ENCODE measurements around the gene WFIKKN2. TPM values are rescaled to one million over a fixed set of nuclear protein-coding genes. Genes with fewer than 3 reads are reported as not detected.

The WFIKKN2 gene
- total RNA-seq, 4 donors from 2014 or later, result 0.09 to 0.22 (median 0.20) TPM; not detected in 1

DNA sequence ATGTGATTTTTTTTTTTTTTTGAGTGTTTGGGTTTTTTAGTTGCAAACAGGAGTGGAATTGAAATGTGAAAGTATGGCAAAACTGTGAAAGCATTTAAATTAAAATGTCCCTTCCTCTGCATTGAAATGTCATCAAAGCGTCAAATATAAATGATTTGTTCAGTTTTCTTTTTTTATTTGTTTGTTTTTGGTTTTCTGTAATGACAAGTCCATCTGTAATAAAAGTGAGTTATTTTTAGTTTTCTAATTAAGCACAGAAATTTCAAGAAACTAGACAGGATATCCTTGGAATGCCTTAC lies 32.7 kb downstream of the WFIKKN2 start:
- no peak for ATAC-seq
- peak overlapping the region; percentile 67 to 94 (median 84) for H3K4me3 ChIP-seq
- H3K27ac ChIP-seq, result peak overlapping the region; percentile 98 to 100 (median 99)
- intact Hi-C loops (cut with DNase I; ENCODE audit: low total_unique reads), result loop anchor here (5.0 to 10.0 kb wide), 2 partner anchors 284 to 703 kb away; partner anchors contain the start of genes NME1 and SGCA
- peaks cover 34 to 46% of the 10 kb centered on the region in 2 donors for H3K4me1 ChIP-seq
- H3K27me3 ChIP-seq, result no peaks in the 10 kb centered on the region
- TF ChIP-seq POLR2A (IDR thresholded peaks at IDR 0.05), result no peak
- TF ChIP-seq, protein P1, sequence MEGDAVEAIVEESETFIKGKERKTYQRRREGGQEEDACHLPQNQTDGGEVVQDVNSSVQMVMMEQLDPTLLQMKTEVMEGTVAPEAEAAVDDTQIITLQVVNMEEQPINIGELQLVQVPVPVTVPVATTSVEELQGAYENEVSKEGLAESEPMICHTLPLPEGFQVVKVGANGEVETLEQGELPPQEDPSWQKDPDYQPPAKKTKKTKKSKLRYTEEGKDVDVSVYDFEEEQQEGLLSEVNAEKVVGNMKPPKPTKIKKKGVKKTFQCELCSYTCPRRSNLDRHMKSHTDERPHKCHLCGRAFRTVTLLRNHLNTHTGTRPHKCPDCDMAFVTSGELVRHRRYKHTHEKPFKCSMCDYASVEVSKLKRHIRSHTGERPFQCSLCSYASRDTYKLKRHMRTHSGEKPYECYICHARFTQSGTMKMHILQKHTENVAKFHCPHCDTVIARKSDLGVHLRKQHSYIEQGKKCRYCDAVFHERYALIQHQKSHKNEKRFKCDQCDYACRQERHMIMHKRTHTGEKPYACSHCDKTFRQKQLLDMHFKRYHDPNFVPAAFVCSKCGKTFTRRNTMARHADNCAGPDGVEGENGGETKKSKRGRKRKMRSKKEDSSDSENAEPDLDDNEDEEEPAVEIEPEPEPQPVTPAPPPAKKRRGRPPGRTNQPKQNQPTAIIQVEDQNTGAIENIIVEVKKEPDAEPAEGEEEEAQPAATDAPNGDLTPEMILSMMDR (IDR thresholded peaks at IDR 0.05 in 4 of 5, conservative IDR thresholded peaks at IDR 0.05 in 1 of 5), result no peak
- in situ Hi-C loops (cut with MboI; ENCODE audit: low sequenced_read_pairs in 4 of 4), result loop anchor here in 3 of 4 donors (10.0 to 25.0 kb wide), 2 partner anchors 247 to 294 kb away; partner anchors contain the start of genes NME1 (in 2 of the 3) and NME2 (in 2 of the 3)
- peaks cover 0 to 6% of the 10 kb centered on the region in 2 donors for H3K36me3 ChIP-seq
- DNase-seq, result no peak
- no peaks in the 10 kb centered on the region for H3K9me3 ChIP-seq

DNA sequence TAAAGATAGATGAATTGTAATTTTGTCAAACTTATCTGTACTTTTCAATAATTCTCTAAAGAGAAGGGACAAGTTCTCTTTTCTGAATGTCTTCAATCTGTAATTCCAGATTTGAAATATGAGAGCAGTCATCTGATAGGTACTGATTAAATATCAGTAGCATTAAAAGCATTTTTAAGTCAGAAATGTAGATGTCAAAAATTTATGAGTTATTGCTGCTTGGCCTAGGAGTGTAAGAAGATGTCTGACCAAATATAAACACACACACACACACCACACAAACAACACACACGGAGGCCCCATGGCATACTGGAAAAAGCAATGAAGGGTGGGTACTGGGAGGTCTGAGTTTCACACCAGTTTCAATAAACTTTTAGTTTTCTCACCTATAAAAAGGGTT lies 33.2 kb downstream of the WFIKKN2 start:
- Histone ChIP-seq H3K9me3 (no peaks in the 10 kb centered on the region), H3K4me1 (peaks cover 31 to 46% of the 10 kb centered on the region in 2 donors), H3K4me3 (peak overlapping the region in 3 of 4 donors; percentile 67 to 87 (median 82)), H3K27ac (peak overlapping the region; percentile 98 to 100 (median 99)), H3K27me3 (no peaks in the 10 kb centered on the region), H3K36me3 (peaks cover 0 to 1% of the 10 kb centered on the region in 2 donors)
- TF ChIP-seq POLR2A (IDR thresholded peaks at IDR 0.05), result no peak
- TF ChIP-seq, protein P1 (IDR thresholded peaks at IDR 0.05 in 4 of 5, conservative IDR thresholded peaks at IDR 0.05 in 1 of 5), result no peak
- in situ Hi-C loops (cut with MboI; ENCODE audit: low sequenced_read_pairs in 4 of 4), result loop anchor here in 3 of 4 donors (10.0 to 25.0 kb wide), 2 partner anchors 246 to 294 kb away; partner anchors contain the start of genes NME1 (in 2 of the 3) and NME2 (in 2 of the 3)
- DNase-seq (no peak), ATAC-seq (no peak)
- intact Hi-C loops (cut with DNase I; ENCODE audit: low total_unique reads), result loop anchor here (5.0 to 10.0 kb wide), 2 partner anchors 284 to 704 kb away; partner anchors contain the start of genes NME1 and SGCA

DNA sequence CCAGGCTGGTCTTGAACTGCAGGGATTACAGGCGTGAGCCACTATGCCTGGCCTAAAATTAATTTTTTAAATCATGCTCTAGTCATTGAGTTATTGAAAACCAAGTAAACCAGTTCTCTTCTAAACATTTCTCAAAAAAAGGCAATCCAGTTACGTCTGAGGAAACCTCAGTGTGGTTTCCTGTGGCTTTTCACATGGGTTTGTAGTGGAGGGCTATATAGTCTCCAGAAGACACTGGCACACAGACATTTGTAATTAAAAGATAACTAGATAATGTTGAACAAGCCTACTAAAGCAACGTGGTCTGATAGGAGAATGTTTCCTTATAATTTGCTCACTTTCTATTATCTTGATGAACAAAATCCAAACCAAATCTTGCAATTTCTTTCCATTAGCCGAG lies 36.0 kb downstream of the WFIKKN2 start:
- no peaks in the 10 kb centered on the region for H3K36me3 ChIP-seq
- ATAC-seq, result no peak
- intact Hi-C loops (cut with DNase I; ENCODE audit: low total_unique reads), result no loop called here
- H3K27me3 ChIP-seq, result no peaks in the 10 kb centered on the region
- H3K4me1 ChIP-seq, result peaks cover 30 to 32% of the 10 kb centered on the region in 2 donors
- H3K9me3 ChIP-seq, result no peaks in the 10 kb centered on the region
- peak overlapping the region; percentile 56 to 80 (median 78) for H3K27ac ChIP-seq
- DNase-seq, result no peak
- in situ Hi-C loops (cut with MboI; ENCODE audit: low sequenced_read_pairs in 4 of 4), result loop anchor here in 2 of 4 donors (25.0 kb wide), 1 partner anchor 291 kb away; the partner anchor contains the start of genes NME1 (in 2 of the 2) and NME2 (in 2 of the 2)
- H3K4me3 ChIP-seq, result no peak overlapping the region
- TF ChIP-seq, protein P1 (IDR thresholded peaks at IDR 0.05 in 4 of 5, conservative IDR thresholded peaks at IDR 0.05 in 1 of 5), result no peak
- TF ChIP-seq POLR2A (IDR thresholded peaks at IDR 0.05), result no peak

DNA sequence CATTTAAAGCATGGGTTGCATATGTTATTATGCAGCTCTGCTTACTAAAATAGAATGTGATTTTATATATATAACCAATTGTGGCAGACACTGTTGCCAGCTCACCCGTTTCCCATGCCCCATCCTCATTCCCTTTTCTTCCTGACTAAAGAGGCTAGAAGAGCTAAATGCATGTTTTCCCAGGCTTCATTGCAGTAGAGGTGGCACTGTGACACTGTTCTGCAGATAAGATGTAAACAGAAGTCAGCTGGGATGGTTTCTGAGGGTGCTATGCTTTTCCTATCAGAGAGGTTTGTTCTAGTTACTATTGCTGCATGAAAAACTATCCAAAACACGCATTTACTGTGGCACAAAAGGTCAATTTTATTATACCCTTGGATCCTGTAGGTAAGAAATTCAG lies 36.5 kb downstream of the WFIKKN2 start:
- Histone ChIP-seq H3K36me3 (no peaks in the 10 kb centered on the region), H3K4me3 (no peak overlapping the region), H3K27me3 (no peaks in the 10 kb centered on the region), H3K4me1 (peaks cover 30 to 32% of the 10 kb centered on the region in 2 donors), H3K27ac (peak overlapping the region; percentile 56 to 80 (median 78)), H3K9me3 (no peaks in the 10 kb centered on the region)
- intact Hi-C loops (cut with DNase I; ENCODE audit: low total_unique reads), result no loop called here
- TF ChIP-seq POLR2A (IDR thresholded peaks at IDR 0.05), result no peak
- TF ChIP-seq, protein P1 (IDR thresholded peaks at IDR 0.05 in 4 of 5, conservative IDR thresholded peaks at IDR 0.05 in 1 of 5), result no peak
- no peak for ATAC-seq
- DNase-seq, result no peak
- in situ Hi-C loops (cut with MboI; ENCODE audit: low sequenced_read_pairs in 4 of 4), result loop anchor here in 2 of 4 donors (25.0 kb wide), 1 partner anchor 290 kb away; the partner anchor contains the start of genes NME1 (in 2 of the 2) and NME2 (in 2 of the 2)
